Motor neuron (in vitro differentiated cells): Measurements from ENCODE around the gene HIVEP2. TPM values are rescaled to one million over a fixed set of nuclear protein-coding genes. Genes with fewer than 3 reads are reported as not detected.

ENCODE experiments used
- ATAC-seq, 8 experiments: fragments of 200-7000 bp; cut with Tn5 transposase; replicated peaks in 6 of 8; 2 replicates each; pipeline ENCODE4 v1.8.0; 2021; ENCODE audit warnings: mild to moderate bottlenecking in 8 of 8, moderate library complexity in 8 of 8
- H3K27ac ChIP-seq, 2 donors: fragments of 250-450 bp; sonication (Bioruptor Pico); 2 replicates each; pipeline ENCODE4 v1.9.0; 2021; ENCODE audit warnings: antibody characterized with exemption in 2 of 2, mild to moderate bottlenecking in 2 of 2, moderate library complexity in 1 of 2
- H3K4me1 ChIP-seq, 2 donors: fragments of 250-450 bp; sonication (Bioruptor Pico); replicated peaks in 1 of 2; 2 replicates each; pipeline ENCODE4 v1.6.1; 2021; ENCODE audit warnings: antibody characterized with exemption in 2 of 2, mild to moderate bottlenecking in 2 of 2, moderate library complexity in 1 of 2
- H3K4me3 ChIP-seq, 5 donors: fragments of 250-450 bp; sonication (Bioruptor Pico); 2 replicates each; pipeline ENCODE4 v1.9.0; 2021; ENCODE audit warnings: antibody characterized with exemption in 5 of 5, mild to moderate bottlenecking in 5 of 5, moderate library complexity in 4 of 5
- WGBS, 10 experiments: fragments of 450-650 bp; shearing (Covaris generic); methylation state at CpG; one replicate each; pipeline ENCODE4 v1.0.0; 2022; 5-methylcytosine and 5-hydroxymethylcytosine counted together
- in situ Hi-C, 9 experiments: fragments of 400-800 bp; cut with MboI; loops; one replicate each; pipeline ENCODE4 v1.15.0; 2021; ENCODE audit warnings: low sequenced_read_pairs in 9 of 9, low pct_unique_long_range_greater_than_20kb in 2 of 9; ENCODE audit not compliant: unreplicated experiment in 9 of 9
- total RNA-seq, 8 experiments: library from RNA; unstranded; fragments of 300-600 nt; gene quantifications; 2 replicates each; pipeline versions ENCODE4 v1.2.3 to v1.2.4, GENCODE V29; 2022

The HIVEP2 gene
- total RNA-seq, 8 experiments from 2014 or later: 10.3 to 37.7 (median 13.5) TPM

DNA sequence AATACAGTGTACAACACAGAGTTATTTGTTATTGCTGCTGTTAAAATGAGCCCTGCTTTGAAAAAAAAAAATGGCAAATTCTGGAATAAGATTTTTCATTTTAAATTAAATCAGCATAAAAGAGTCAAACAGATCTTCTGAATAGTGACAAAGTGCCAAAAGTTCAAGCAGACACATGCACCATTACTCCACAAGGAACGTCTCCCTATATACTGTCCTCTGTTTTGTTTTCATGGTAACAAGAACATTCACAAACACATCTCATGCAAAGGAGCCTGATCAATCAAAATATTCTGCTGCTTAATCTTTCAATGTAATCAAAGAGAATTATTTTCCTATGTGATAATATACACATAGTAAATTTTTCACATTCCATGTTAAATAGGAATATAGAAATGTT is 2.7 kb downstream of the HIVEP2 start:
- Histone ChIP-seq H3K27ac (no peak overlapping the region), H3K4me3 (peak overlapping the region in 3 of 5 donors; percentile 69 to 92 (median 87)), H3K4me1 (peaks cover 0 to 18% of the 10 kb centered on the region in 2 donors)
- ATAC-seq: no peak
- 14 to 100% (median 50%) methylated on average over 1 of the region's 1 CpG; no CpG with 5 or more reads in 5 of the 10 experiments for WGBS, 10 experiments
- in situ Hi-C loops: loop anchor here in 1 of 9 experiments (25.0 kb wide), 1 partner anchor 255 kb away; no protein-coding TSS in a partner anchor

DNA sequence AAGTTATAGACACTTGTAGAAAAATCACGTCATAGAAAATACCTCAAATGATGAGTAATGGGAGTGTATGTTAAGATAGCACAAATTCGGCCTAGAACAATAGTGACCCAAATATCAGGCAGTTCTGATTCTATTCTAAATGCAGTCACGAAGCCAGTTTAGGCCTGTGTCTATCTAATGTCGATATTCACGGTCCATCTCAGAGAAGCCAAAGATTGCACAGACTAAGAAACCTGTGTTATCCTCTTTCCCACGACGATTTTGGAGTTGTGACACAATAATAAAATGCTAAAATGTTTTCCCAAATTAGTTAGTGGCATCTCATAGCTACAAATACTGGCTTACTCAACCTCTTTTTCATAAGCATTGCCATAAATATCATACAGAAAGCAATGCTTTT is 4.0 kb downstream of the HIVEP2 start:
- in situ Hi-C loops: loop anchor here in 1 of 9 experiments (25.0 kb wide), 1 partner anchor 254 kb away; no protein-coding TSS in a partner anchor
- Histone ChIP-seq H3K27ac (no peak overlapping the region), H3K4me3 (no peak overlapping the region), H3K4me1 (peaks cover 0 to 18% of the 10 kb centered on the region in 2 donors)
- WGBS, 10 experiments: 73 to 100% (median 89%) methylated on average over 2 to 7 of the region's 7 CpGs; no CpG with 5 or more reads in 1 of the 10 experiments
- ATAC-seq: no peak

DNA sequence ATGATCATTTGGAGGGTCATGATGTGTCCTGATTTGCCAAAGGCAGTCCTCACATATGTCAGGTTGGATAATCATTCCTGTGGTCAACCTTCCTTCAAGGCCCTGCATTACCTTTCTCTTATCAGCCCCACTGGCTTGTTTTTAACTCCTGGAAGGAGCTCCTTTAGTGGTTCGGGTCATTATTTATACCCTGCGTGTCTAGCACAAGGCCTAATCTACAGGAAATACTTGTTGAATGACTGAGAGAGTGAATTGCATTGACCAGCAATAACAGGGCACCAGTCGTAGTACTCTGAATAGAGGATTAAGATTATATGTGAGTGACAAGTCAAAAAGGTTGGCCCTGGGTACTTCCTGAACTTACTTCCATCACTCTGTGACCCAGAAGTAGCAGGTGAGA is 4.5 kb downstream of the HIVEP2 start:
- ATAC-seq: no peak
- WGBS, 10 experiments: 65 to 100% (median 97%) methylated on average over 1 to 3 of the region's 3 CpGs; no CpG with 5 or more reads in 3 of the 10 experiments
- in situ Hi-C loops: loop anchor here in 1 of 9 experiments (25.0 kb wide), 1 partner anchor 253 kb away; no protein-coding TSS in a partner anchor
- Histone ChIP-seq H3K4me3 (no peak overlapping the region), H3K27ac (no peak overlapping the region), H3K4me1 (peaks cover 0 to 18% of the 10 kb centered on the region in 2 donors)

DNA sequence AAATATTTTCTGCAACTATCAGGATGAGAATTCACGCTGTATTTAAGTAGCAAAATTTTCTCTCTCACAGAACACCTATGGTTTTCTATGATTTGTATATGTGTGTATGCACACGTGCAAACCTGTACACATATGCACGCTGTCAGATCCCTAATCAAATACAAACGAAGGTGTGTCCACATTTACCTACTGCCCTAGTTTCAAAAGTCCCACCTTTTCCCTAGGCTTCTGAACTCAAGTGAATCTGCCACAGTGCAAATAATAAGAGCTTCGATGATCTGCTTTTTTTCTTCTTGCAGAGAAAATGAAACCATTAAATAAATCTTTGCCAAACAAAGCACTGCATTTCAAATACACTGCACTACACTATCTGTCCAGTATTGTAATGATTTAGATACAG is 6.5 kb downstream of the HIVEP2 start:
- in situ Hi-C loops: loop anchor here in 1 of 9 experiments (25.0 kb wide), 1 partner anchor 251 kb away; no protein-coding TSS in a partner anchor
- Histone ChIP-seq H3K4me3 (no peak overlapping the region), H3K4me1 (peaks cover 7 to 29% of the 10 kb centered on the region in 2 donors), H3K27ac (no peak overlapping the region)
- ATAC-seq: no peak
- 47 to 100% (median 88%) methylated on average over 1 to 5 of the region's 5 CpGs; no CpG with 5 or more reads in 1 of the 10 experiments for whole genome bisulfite sequencing, 10 experiments

DNA sequence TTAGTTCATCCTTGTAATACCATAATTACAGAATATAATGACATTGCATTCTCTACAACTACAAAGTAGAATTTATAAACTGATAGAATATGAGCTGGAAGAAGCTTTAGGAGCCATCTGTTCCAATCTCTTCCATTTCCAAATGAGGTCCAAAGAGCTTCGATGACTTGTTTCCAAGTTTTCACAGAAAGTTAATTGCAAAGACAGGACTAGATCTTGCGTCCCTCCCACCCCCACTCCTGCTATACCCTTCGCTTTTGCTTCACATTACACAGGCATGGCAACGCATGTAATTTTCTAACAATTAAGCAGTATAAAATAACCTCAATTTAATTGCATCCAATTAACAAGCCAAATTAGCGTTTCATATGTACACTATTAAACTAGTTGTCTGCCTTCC is 7.0 kb downstream of the HIVEP2 start:
- Histone ChIP-seq H3K4me1 (peaks cover 7 to 30% of the 10 kb centered on the region in 2 donors), H3K27ac (no peak overlapping the region), H3K4me3 (no peak overlapping the region)
- 53 to 100% (median 88%) methylated on average over 1 to 5 of the region's 5 CpGs; no CpG with 5 or more reads in 1 of the 10 experiments for WGBS, 10 experiments
- ATAC-seq: no peak
- in situ Hi-C loops: loop anchor here in 1 of 9 experiments (25.0 kb wide), 1 partner anchor 251 kb away; no protein-coding TSS in a partner anchor

DNA sequence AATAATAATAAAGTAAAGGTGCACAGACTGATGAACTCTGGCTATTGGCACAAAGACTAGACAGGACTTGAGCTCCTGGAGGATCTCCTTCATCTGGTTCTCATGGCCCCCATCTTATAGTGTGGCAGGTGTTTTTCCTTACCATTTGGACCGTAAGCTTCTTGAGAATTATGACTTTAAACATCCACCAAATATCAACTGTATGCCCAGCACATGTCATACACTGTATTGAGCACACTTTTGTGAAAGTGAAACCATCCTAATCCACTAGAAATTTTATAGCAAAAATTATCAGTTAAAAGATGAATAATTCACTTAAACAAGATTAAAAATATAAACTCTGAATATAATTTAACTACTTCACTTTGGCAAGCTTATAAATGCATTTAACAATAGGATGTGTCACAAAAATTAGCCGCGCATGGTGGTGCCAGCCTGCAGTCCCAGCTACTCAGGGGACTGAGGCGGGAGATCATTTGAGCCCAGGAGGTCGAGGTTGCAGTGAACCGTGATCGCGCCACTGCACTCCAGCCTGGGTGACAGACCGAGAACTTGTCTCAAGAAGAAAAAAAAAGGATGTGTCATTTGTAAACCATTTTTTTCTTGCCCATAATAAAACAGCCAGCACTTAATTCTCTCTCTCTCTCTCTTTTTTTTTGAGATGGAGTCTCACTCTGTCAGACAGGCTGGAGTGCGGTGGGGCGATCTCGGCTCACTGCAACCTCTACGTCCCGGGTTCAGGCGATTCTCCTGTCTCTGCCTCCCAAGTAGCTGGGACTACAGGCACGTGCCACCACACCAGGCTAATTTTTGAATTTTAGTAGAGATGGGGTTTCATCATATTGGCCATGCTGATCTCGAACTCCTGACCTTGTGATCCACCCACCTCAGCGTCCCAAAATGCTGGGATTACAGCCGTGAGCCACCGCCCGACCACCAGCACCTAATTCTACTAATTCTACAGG is 9.1 kb downstream of the HIVEP2 start:
- no peak for ATAC-seq

DNA sequence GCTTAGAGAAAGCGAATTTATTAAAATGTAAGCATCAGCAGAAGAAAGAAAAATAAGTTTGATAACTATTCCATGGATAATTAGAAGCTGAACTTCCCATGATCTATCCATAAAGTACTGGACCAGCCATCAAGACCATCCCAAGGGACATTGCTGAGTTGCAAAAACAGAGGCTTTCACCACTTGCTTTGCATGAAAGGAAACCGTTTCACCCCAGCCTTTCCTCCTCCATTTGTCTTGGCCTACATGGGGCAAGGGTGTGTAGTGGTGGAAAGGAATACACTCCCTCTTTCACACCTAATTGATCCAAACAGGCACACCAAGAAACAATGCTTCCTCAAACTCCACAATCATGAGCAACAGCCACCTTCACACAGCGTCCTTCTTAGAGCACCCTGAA is 10.4 kb downstream of the HIVEP2 start:
- Histone ChIP-seq H3K4me1 (peaks cover 7 to 20% of the 10 kb centered on the region in 2 donors), H3K27ac (no peak overlapping the region), H3K4me3 (no peak overlapping the region)
- WGBS, 10 experiments: 67 to 100% (median 79%) methylated on average over 1 to 3 of the region's 3 CpGs; no CpG with 5 or more reads in 1 of the 10 experiments
- in situ Hi-C loops: loop anchor here in 1 of 9 experiments (25.0 kb wide), 1 partner anchor 247 kb away; no protein-coding TSS in a partner anchor
- ATAC-seq: peak in 1 of 8 experiments; percentile 24

More for the DNA sequence above, 9.1 kb downstream of the HIVEP2 start:
- no peak overlapping the region for H3K27ac ChIP-seq
- no peak overlapping the region for H3K4me3 ChIP-seq
- 87 to 100% (median 94%) methylated on average over 2 to 20 of the region's 21 CpGs; no CpG with 5 or more reads in 1 of the 10 experiments for WGBS, 10 experiments
- peaks cover 7 to 20% of the 10 kb centered on the region in 2 donors for H3K4me1 ChIP-seq
- in situ Hi-C loops: loop anchor here in 1 of 9 experiments (25.0 kb wide), 1 partner anchor 249 kb away; no protein-coding TSS in a partner anchor

DNA sequence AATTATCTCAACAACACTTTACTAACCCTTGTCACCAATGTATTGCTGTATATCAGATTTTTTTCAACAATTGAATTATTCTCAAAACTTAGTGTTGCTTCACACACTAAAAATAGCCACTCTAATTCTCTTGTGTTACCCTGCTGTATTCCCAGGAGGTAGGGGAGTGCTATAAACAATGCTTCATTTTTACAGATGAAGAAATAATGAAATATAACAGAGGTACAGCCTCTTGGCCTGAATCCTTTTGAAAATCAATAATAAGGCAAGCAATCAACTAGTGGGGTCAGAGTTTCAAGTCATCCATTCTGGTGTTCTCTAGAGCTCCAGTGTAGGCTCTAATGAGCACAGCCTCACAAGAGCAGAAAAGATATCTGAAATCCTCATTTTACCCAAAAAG is 10.9 kb downstream of the HIVEP2 start:
- Histone ChIP-seq H3K27ac (no peak overlapping the region), H3K4me3 (no peak overlapping the region), H3K4me1 (peaks cover 7 to 20% of the 10 kb centered on the region in 2 donors)
- in situ Hi-C loops: loop anchor here in 1 of 9 experiments (25.0 kb wide), 1 partner anchor 247 kb away; no protein-coding TSS in a partner anchor
- peak in 5 of 8 experiments; percentile 87 to 95 (median 93) for ATAC-seq

DNA sequence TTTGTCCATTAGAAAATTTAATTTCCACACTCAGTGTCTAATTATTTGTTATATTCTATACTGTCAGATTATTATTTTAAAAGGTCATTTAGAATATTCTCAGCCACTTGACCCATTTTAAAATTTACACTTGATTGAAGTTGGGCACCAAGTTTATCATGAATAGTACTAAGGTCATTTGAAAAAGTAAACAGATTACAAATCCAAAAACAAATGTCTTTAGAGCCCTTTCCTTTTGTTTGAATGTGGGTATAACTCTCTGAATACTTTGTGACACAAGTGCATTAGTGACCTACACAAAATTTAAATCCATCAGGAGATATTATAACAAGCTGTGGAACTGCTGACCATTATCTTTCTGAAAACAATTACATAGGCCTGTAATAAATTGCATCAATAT is 11.3 kb downstream of the HIVEP2 start:
- Histone ChIP-seq H3K27ac (no peak overlapping the region), H3K4me3 (no peak overlapping the region), H3K4me1 (peaks cover 7 to 18% of the 10 kb centered on the region in 2 donors)
- in situ Hi-C loops: loop anchor here in 1 of 9 experiments (25.0 kb wide), 1 partner anchor 246 kb away; no protein-coding TSS in a partner anchor
- no peak for ATAC-seq

DNA sequence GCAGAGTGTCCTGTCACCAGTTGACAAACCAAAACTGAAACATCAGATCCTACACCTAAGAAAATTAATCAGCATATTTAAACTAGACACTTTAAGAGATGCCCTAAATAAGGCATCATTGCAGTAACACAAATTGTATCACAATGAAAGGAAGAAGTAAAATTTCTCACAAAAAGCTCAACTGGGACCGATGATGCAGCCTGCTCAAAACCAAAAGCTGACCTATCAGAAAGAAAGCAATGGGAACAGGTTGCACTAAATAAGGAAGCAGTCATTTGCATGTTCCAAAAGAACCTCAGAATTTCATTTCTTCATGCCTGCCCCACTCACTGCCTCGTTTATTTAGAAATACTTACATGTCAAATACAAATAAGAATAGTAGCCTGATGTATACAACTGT is 12.1 kb downstream of the HIVEP2 start:
- Histone ChIP-seq H3K4me1 (peaks cover 9 to 19% of the 10 kb centered on the region in 2 donors), H3K27ac (no peak overlapping the region), H3K4me3 (no peak overlapping the region)
- ATAC-seq: no peak
- 61 to 100% (median 75%) methylated on average over 1 to 2 of the region's 2 CpGs; no CpG with 5 or more reads in 2 of the 10 experiments for WGBS, 10 experiments
- in situ Hi-C loops: loop anchor here in 1 of 9 experiments (25.0 kb wide), 1 partner anchor 246 kb away; no protein-coding TSS in a partner anchor

DNA sequence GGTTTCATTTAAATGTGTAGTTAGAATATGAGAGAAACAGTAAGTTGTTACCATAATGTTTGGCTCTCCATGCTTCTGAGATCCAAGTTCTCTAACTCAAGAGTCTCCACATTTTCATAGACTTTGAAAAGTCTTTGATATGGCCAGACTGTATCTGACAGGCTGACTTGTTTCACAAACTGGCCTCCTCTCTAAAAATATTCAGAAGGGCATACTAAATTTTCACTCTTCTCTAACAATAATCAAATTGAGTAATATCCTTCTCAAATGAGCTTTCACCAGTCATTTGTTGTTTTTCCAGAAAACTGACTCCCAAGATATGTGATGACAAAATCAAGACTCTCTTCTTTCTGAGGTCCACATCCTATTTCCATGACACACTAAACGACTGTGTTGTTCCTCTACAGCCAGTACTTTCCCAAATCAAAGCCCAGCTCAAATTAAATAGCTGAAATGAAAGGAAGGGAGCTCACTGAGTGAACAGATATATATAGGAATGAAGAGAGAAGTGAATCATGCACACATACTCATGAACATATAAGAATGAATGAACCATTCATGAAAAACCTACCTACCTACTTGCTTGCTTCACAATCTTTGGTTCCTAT is 15.1 kb downstream of the HIVEP2 start:
- no peak for ATAC-seq
- WGBS, 10 experiments: 25 to 83% (median 67%) methylated on average over 1 of the region's 1 CpG; no CpG with 5 or more reads in 4 of the 10 experiments
- Histone ChIP-seq H3K4me3 (no peak overlapping the region), H3K27ac (no peak overlapping the region), H3K4me1 (peaks cover 19 to 32% of the 10 kb centered on the region in 2 donors)
- in situ Hi-C loops: loop anchor here in 1 of 9 experiments (25.0 kb wide), 1 partner anchor 243 kb away; no protein-coding TSS in a partner anchor

DNA sequence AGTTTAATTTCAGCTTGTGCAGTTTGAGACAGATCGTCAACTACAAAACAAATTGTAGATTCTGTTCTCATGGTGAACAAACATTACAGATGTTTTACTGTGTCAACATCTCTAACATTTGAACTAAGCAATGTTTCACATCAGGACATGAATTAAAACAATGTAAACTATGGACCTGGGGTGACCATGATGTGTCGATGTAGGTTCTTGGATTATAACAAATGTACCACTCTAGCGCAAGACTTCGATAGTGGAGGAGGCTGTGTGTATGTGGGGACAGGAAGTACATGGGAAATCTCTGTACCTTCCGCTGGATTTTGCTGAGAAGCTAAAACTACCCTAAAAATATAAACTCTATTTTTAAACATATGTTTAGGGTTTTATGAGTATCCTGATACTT is 17.1 kb downstream of the HIVEP2 start:
- 71 to 93% (median 80%) methylated on average over 1 to 5 of the region's 5 CpGs; no CpG with 5 or more reads in 1 of the 10 experiments for WGBS, 10 experiments
- Histone ChIP-seq H3K27ac (no peak overlapping the region), H3K4me3 (no peak overlapping the region), H3K4me1 (peaks cover 11 to 17% of the 10 kb centered on the region in 2 donors)
- in situ Hi-C loops: loop anchor here in 1 of 9 experiments (25.0 kb wide), 1 partner anchor 241 kb away; no protein-coding TSS in a partner anchor
- no peak for ATAC-seq
